Measurements from ENCODE around the gene ZFR.

DNA sequence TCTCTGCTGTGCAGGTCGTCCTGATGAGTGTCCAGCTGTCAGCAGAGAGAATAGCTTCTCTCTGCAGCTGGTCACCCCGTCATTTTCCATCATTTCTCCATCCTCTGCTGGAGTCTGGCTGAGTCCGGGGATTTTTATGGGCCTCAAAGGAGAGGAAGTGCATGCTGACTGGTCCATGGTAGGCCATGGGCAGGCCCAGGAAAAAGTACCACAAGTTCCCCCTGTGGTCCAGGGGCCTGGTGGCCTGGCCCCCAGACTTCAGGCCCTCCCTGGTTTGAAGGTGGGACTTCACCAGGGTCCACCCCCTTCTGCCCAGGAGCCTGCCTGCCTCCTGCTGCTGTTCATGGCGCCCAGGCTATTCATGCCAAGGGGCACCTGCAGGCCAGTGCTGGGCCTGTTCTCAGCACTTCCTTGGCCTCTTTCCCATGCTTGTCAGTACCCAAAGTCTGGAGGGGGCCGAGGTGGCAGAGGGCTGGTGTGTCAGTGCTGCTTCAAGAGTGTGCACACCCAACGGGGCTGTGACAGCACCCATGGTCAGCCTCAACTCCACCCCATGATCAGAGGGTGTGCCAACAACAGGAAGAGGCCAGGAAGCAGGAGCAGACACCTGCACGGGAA is 124.5 kb downstream of the ZFR start:
- no peak for TF ChIP-seq EP300 (IDR thresholded peaks at IDR 0.05)
- TF ChIP-seq, protein P1, sequence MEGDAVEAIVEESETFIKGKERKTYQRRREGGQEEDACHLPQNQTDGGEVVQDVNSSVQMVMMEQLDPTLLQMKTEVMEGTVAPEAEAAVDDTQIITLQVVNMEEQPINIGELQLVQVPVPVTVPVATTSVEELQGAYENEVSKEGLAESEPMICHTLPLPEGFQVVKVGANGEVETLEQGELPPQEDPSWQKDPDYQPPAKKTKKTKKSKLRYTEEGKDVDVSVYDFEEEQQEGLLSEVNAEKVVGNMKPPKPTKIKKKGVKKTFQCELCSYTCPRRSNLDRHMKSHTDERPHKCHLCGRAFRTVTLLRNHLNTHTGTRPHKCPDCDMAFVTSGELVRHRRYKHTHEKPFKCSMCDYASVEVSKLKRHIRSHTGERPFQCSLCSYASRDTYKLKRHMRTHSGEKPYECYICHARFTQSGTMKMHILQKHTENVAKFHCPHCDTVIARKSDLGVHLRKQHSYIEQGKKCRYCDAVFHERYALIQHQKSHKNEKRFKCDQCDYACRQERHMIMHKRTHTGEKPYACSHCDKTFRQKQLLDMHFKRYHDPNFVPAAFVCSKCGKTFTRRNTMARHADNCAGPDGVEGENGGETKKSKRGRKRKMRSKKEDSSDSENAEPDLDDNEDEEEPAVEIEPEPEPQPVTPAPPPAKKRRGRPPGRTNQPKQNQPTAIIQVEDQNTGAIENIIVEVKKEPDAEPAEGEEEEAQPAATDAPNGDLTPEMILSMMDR (IDR thresholded peaks at IDR 0.05): no peak

Data from ovary (tissue), 3 donors.